Stromal cell of bone marrow (primary cell): ENCODE measurements around the gene DDN.

Experiments
- DNase-seq: peaks from one replicate; pipeline ENCODE4 v3.0.0-alpha.2; 2012; ENCODE audit warnings: low read depth

The DDN gene

DNA sequence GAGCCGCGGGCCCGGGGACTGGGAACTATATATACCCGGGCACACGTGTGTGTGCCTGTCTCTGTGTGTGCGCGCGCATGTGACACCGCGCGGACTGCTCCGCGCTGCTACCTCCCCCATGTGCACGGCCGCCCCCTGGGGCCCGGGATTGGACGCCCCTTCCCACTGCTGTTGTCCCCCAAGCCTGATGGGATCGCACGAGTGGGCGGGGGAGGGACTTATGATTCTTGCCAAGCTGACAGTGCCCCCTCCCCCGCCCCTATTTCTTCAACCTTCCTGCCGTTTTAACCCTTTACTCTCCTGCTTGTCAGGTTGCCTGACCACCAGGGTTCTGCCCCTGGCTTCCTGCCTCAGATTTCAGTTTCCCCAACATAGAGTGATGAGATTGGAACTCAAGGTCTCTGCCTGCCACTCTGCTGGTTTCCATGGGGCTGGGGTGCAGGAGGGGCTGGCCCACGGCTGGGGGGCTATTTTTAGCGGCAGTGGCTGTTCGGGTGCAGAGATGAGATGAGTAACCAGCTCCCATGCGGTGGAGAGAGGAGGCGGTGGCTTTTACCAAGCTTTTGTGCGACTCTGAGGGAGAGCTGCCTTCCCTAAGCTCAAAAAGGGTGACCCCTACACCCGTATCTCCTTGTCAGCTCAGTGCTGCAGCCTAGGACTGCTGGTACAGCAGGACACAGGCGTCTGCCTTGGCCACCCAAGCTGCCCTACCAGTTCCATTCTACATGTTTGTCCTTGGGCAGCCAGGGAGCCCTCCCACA lies at the start of gene DDN:
TSS of gene DDN (minus strand) at position 5 of the 761 bp plus-strand sequence. CDS start 88 bp downstream, outside the sequence.
- DNase-seq, result no peak

DNA sequence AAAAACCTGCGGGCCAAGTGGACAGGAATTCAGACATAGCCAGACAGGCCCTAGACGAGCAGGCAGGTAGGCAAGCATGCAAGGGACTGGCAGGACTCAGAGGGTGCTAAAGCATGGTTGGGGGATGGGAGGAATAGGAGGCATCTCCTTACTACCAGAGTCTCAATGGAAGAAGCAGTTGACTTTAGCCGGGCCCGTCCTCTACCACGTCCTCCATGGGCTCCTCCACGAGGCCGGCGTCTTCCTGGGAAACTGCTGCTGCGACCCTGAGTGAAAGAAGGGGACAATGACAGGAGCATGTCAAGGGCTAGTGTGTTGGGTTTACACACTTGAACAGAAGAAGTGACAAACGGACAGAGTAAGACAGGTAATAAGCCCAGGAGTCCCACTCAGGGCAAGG lies 49.8 kb upstream of the DDN start:
- no peak for DNase-seq

DNA sequence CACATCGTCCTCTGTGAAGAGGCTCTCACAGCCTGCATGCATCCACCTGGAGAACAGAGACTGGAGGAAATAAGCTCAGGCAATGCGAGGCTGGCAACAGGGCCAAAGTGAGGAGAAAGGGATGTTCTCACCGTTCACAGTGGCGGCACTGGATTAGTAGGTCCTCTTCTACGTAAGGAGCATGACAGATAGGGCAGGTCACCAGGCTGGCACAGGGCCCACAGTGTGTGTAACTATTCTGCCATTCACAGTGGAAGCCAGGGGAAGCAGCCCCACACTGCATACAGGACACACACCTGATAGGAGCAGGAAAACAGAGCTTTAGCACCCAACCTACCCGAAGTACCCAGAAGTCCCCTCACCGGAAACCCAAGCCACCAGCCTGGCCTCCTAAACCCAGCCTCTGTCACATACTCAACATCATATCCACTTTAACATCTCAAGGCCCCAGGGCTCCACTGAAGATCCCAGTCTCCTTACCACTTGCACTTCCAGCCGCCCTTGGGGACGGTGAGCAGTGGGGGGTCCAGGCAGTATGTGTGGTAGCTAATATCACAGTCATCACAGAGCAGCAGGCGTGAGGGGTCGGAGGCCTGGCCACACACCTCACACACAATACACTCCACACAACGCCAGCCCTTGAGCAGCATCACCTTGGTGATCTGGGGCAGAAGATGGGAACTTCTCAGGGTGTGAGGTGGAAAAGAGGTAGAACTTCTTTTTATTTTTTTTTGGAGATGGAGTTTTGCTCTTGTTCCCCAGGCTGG lies 47.1 kb upstream of the DDN start:
- no peak for DNase-seq

DNA sequence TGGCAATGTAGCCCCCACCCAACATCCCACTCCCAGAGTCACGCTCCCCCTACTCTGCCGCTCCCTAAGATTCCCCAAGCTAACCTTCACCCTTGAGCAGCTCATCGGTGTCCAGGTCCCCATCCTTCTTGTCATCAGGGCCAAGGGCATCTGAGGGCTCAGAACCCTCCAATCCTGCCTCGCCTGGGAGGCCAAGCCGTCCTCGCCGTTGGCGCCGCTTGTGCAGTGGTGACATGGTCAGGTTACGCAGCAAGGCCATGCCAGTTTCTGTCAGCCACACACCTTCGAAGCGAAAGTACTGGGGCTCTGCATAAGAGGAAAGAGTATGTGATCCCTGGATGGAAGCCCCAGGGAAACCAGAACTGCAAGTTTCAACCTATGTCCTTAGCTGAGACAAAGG lies 45.5 kb upstream of the DDN start:
- no peak for DNase-seq

DNA sequence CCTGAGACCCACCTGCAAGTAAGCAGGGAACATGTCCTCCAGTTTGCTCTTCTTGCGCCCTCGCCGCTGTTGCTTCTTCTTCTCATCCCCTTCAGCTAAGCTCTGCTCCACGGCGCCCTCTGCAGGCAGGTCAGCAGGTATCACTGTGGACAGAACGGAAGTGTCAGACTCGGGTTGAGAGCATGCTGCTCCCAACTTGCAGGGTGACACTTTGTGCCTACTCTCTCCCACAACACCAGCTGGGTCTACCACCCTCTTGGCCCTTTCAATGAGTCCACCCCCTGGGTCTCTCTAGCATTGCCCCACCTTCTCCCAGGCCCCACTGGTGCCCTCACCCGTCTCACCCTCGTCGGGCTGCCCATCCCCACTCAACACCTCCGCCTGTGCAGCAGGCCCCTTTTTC lies 44.7 kb upstream of the DDN start:
- DNase-seq, result no peak

DNA sequence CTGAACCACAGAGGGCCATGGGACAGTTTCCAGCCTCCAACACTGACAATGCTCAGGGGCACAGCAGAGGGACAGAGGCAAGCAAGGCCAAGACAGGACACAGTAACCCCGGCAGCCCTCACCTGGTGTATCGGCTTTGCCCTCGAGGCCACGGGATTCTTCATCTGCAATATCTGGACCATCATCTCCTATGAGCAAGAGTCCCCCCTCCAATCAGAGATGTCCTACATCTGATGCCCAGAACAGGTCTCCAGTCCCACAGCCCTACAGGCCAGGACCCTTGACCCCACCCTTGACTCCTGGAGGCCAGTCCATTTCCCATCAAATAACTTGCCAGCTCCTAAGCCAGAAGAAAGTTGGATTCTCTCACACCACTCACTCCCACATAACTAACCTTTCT lies 44.1 kb upstream of the DDN start:
- DNase-seq, result no peak

DNA sequence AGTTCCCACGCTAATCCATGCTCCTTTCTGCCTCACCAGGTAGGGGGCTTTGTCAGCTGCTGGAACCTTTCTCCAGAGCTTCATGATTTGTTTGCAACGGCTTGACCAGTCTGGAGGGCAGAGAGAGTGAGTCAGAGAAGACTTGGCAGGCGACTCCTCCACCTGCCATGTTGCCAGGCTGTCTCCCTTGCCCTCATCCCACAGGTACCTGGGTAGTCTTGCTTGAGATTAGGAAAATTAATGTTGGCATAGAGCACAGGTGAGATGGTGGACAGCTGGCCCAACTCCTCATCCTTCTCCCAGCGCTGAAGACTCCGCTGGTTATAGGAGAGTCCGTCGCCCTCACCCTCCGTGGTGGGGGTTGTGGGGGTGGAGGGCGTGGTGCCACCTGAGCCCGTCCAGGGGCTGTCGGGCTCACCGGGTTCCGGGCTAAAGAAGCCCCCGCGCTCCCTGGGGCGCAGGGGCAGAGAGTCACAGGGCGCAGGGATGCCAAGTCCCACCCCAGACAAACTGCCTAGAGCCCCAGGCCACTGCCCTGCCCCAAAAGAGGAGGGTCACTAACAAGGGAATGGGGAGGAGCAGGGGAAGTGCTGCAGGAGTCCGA lies 42.8 kb upstream of the DDN start:
- DNase-seq, result no peak

DNA sequence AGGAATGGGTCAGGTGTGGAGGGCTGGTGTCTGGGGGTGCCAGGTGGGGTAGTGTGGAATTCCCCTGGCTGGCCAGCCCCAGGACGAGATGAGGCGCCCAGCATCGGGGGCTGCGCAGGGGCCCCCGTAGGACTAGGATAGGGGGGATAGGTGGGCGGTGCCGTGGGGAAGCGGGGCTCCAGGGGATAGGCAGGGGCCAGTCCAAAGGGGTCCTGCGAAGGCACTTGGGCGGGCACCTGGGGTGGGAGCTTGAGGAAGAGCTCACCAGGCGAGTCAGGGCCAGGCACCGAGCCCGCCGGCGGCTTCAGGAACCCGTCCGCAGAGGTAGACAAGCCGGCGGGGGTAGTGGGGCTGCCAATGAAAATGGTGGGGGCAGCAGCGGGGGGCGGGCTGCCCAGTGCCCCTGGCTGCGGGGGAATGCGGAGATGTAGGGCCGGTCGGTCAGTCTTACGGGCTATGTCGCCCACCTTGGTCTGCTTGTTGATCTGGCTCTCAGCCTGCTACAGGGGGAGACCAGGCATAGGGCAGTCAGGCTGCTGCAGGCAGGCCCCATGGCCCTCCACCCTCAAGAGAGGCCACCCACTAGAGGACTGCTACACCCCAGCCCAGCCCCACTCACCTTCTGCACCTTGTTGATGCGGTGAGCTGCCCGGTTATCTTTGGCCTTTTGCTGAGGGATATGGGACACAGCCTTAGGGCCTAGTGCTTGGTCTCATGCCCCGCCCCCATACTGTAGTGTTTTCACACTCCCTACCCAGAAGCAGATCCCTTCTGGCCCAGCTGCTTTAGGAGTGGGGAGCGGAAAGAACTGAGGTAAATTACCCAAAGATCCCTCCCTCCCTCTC lies 42.1 kb upstream of the DDN start:
- no peak for DNase-seq

DNA sequence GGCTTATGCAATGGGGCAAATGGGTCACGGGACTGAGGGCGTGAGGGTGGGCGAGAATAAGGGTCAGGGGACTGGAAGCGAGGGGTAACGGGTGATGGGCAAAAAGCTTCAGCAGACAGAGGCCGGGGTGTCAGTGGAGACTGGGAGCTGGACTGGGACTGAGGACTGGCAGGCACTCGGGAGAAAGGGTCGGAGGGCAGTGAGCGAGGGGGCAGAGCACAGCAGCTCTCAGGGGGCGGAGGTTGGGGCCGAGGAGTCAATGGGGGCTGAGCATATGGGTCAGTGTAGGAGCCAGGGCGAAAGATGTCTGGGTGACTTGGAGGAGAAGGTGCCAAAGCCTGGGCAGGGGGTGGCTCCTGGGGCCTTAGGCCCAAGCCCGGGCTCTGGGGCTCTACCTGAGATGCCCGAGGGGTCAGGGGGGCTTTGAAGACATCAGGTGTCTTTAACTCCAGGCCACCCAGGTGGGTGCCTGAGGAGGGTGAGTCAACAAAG lies 41.2 kb upstream of the DDN start:
- no peak for DNase-seq

DNA sequence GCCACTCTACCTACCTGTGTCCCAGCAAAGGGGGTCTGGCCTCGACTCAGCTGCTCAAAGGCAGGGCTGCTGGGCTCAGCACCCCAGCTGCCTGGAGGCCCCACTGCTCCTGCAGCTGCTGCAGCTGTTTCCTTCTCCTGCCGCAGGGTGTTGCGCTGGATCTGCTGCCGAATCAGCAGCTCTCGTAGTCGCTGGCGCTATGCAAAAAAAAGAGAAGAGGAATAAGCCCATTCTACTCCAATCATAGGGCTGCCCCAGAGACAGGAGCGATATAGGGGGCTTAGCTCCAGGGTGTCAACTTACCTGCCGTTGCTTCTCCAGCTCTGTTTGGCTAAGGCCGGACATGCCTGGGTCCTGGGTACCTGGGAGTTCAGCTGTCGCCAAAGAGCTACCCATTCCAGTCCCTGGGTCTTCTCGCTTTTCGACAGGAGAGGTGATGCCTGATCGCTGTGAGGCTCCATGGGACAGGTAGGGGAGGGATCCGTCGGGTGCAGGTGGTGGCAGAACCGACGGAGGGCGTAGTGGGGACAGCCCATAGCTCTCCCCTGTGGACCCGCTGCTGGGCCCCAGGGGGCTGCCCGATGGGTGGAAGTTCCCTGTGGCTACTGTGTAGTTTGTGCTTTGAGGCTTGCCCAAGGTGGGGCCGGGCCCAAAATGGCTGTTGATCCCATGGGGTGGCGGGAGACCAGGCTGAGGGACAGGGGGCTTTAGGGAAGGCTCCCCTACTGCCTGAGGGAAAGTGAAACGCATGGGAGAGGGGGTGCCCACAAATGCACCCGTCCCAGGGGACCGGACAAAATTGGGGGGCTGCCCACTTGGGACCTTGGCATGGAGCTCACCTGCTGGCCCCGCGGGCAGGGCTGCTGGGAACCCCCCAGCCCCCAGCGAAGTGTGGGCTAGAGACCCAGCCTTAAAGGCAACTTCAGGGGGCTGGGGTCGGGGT lies 40.5 kb upstream of the DDN start:
- no peak for DNase-seq

DNA sequence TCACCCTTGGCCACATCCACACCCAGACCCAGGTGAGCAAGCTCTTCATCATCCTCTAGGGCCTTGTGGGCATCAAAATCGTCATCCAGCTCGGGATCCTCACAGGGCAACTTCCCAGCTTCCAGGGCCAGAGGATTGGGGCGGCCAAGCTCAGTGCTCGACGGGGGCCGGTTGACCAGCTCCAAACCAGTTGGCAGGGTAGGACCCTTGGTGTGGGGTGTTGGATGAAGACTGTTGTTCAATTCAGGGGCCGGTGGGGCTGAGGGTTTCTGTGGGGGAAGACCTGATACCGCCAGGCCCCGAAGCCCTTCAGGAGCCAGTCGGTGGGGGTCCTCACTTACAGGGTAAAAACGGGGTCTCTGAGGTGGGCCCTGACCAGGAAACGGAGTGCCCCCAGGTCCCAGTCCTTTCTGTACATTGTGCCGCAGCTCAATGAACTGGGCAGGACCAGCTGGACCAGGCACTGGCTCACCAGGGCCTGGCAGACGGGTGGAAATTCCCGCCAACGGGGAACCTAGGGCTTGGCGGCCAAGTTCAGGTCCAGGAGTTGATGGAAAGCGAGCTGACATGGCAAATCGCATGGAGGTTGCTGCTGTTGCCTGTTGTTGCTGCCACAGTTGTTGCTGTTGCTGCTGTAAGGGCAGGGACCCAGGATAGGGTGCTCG lies 39.2 kb upstream of the DDN start:
- no peak for DNase-seq

DNA sequence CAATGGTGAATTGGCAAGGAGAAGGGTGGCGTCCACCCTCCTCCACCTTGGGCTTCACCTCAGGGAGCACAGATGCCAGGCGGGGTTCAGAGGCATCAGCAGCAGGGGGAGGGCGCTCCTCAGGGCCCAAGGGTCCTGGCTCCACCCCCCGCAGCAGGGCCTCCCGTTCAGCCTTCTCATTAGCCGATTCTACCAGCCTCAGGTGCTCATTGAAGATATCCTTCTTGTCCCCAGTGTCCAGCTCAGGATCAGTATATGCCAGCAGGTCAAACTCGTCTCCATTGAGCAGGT lies 38.7 kb upstream of the DDN start:
- DNase-seq, result no peak

DNA sequence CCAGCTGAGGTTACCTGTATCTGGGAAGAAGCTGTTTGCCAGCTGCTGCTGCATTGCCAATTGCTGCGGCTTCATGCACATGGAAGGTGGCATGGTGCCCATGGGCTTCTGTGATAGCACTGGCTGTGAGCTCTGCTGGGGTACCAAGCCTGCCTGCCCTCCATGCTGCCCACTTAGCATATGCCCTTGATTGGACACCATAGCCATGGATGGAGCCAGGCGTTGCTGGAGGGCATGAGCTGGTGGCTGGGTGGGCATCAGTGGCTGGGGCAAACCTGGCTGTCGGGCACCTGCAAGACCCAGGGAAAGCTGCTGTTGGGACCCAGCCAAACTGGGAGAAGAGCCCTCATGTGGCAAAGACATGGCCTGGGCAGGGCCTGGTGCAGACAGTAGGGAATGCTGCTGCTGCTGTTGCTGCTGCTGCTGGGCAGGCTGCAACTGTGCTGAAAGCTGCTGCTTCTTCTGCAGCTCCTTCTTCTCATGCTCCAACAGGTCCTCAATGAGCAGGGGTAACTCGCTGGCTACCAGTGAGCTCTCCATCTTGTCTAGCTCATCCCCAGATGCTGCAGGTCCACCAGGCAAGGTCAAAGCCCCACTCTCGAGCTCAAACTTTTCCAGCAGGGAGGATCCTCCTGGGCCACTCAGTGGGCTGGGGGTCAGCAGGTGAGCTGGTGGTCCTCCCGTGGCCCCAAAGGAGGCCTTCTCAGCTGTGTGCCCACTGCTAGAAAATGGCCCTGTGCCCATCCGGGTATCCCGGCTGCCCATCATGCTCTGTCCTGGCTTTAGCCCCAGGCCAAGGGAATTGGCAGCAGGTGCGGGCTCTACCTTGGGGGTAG lies 38.2 kb upstream of the DDN start:
- no peak for DNase-seq

DNA sequence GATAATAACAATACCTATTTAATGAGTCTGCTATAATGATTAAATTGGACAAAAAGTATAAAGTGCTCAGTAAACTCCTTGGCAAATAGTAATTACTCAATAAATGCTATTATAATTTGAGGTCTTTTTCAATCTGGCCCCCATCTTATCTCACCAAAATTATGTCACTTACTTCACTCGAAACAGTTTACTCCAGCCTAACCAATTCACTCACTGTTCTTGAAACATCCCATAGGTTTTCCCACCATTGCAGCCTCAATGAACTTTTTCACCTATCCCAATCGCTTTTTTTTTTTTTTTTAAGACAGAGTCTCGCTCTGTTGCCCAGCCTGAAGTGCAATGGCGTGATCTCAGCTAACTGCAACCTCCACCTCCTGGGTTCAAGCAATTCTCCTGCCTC lies 36.9 kb upstream of the DDN start:
- DNase-seq, result no peak

DNA sequence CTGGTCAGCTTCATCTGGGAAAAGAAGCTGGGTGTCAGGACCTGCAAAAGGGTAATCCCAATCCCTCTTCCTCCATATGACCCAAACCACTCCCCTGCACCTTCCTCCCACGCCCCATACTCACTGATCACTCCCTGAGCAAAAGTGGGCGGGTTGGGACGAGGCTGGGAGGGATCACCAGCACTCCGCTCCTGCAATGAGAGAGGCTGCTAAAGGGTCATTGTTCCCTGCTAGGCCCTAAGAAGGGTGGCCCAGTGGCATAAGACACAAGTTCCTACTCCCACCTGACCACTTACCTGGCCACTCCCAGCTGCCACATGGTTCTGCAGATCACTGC lies 35.1 kb upstream of the DDN start:
- no peak for DNase-seq

DNA sequence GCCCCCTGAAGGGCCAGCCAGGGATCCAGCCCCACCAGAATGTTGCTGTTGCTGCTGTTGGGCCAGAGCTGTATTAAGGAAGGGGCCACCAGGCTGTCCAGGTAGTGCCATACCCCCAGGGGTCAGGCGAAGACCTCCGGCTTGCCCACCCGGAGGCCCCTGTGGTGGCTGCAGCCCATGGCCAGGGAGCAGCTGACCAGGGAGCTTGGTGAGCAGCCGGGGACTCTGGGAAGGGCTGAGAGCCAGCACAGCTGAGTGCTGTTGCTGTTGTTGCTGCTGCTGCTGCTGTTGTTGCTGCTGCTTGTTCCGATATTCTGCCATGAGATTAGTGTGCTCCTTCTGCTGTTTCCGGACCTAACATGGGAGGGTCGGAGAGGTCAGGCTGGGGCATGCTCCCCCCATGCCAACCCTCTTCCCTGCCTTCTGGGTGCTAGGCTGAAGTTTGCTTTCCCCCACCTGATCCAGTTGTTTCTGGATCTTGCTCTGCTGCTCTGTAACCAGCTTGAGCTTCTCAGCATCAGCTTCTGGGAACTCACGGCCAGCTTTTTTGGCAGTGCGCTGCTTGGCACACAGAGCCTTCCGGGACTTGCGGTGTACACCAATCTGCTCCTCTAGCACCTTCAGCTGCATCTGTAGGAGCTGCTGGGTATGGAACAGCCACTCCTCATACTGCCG lies 34.6 kb upstream of the DDN start:
- no peak for DNase-seq

DNA sequence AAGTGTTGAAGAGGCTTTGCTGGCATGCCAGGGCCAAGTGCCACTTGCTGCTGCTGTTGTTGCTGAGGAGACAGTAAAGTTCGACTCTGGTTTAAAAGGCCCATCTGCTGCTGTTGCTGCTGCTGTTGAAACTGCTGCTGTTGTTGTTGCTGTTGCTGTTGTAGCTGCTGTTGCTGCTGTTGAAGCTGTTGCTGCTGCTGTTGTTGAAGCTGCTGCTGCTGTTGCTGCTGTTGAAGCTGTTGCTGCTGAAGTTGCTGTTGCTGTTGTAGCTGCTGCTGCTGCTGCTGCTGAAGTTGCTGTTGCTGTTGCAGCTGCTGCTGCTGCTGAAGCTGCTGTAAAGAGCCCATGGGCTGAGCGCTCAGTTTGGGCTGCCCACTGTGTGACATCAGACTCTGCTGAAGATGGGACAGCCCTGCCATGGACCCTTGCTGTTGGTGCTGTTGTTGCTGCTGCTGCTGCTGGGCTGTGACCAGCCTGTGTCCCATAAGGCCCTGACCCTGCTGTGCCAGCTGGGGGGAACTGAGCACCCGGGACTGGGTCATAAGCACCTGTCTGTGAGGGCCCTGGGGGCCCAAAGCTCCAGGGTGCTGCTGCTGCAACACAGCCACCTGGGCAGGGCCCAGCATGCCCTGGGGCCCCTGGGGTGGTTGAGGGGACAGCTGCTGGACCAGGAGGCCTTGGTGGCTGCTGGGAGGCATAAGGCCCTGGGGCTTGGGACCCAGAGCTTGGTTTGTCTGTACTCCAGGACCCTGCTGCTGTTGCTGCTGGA lies 33.7 kb upstream of the DDN start:
- no peak for DNase-seq

DNA sequence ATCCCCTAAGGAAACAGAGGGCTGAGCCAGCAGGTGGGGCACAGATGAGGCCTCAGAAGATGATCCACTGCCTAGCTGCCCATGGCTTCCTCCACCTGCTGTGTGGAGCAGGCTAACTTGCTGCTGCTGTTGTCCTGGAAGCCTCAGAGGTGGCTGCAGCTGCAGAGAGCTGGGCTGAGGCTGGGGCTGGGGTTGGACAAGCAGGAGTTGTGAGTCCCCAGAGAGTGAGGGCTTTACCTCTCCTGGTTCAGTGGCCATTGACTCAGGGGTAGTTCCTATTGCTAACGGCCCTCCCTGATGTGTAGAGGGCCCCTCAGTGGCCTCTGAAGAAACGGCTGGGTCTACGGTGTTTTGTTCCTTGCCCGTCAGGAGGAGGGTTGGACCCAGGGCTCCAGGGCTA lies 33.1 kb upstream of the DDN start:
- no peak for DNase-seq
